Motor neuron (in vitro differentiated cells): ENCODE data around the gene SPTBN2. TPM values are rescaled to one million over a fixed set of nuclear protein-coding genes. Genes with fewer than 3 reads are reported as not detected.

Experiments used
- ATAC-seq, 8 experiments: fragments of 200-7000 bp; cut with Tn5 transposase; replicated peaks in 6 of 8; 2 replicates each; pipeline ENCODE4 v1.8.0; 2021; ENCODE audit warnings: mild to moderate bottlenecking in 8 of 8, moderate library complexity in 8 of 8
- H3K27ac ChIP-seq, 2 donors: fragments of 250-450 bp; sonication (Bioruptor Pico); 2 replicates each; pipeline ENCODE4 v1.9.0; 2021; ENCODE audit warnings: antibody characterized with exemption in 2 of 2, mild to moderate bottlenecking in 2 of 2, moderate library complexity in 1 of 2
- H3K4me1 ChIP-seq, 2 donors: fragments of 250-450 bp; sonication (Bioruptor Pico); replicated peaks in 1 of 2; 2 replicates each; pipeline ENCODE4 v1.6.1; 2021; ENCODE audit warnings: antibody characterized with exemption in 2 of 2, mild to moderate bottlenecking in 2 of 2, moderate library complexity in 1 of 2
- H3K4me3 ChIP-seq, 5 donors: fragments of 250-450 bp; sonication (Bioruptor Pico); 2 replicates each; pipeline ENCODE4 v1.9.0; 2021; ENCODE audit warnings: antibody characterized with exemption in 5 of 5, mild to moderate bottlenecking in 5 of 5, moderate library complexity in 4 of 5
- WGBS, 10 experiments: fragments of 450-650 bp; shearing (Covaris generic); methylation state at CpG; one replicate each; pipeline ENCODE4 v1.0.0; 2022; 5-methylcytosine and 5-hydroxymethylcytosine counted together
- in situ Hi-C, 9 experiments: fragments of 400-800 bp; cut with MboI; loops; one replicate each; pipeline ENCODE4 v1.15.0; 2021; ENCODE audit warnings: low sequenced_read_pairs in 9 of 9, low pct_unique_long_range_greater_than_20kb in 2 of 9; ENCODE audit not compliant: unreplicated experiment in 9 of 9
- total RNA-seq, 8 experiments: library from RNA; unstranded; fragments of 300-600 nt; gene quantifications; 2 replicates each; pipeline versions ENCODE4 v1.2.3 to v1.2.4, GENCODE V29; 2022

The SPTBN2 gene
- total RNA-seq, 8 experiments from 2014 or later, result 2.4 to 99.4 (median 62.6) TPM

- no peak for ATAC-seq
- 60 to 100% (median 75%) methylated on average over 1 to 8 of the region's 15 CpGs; no CpG with 5 or more reads in 5 of the 10 experiments for WGBS, 10 experiments
- in situ Hi-C loops, result loop anchor here in 6 of 9 experiments (5.0 to 25.0 kb wide), 3 partner anchors 139 to 281 kb away; partner anchors contain the start of gene NPAS4 (in 3 of the 6)
Observed at GRCh38 chr11:66693356-66694055, 35.5 kb downstream of the SPTBN2 start.

DNA sequence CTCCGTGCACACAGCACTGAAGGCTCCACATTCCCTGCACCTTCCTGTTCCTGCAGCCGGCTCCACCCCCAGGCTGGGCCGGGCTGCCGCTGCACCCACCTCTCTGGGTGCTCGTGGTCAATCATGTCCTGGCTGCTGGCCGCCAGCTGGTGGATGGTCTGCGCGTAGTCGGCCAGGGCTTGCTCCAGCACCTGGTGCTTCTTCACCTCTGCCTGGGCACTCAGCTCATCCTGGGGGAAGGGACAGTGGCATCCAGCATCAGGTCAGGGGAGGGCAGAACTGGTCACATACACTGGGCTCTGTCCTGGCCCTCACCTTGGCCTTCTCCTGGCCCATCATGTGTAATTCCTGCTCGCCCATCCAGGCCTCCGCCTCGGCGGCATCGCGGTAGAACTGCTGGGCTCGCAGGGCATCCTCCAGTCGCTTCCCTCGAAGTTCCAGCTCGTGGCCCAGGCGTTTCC, 36.1 kb downstream of the SPTBN2 start:
- ATAC-seq, result no peak
- WGBS, 10 experiments, result 50 to 100% (median 91%) methylated on average over 1 to 11 of the region's 20 CpGs; no CpG with 5 or more reads in 4 of the 10 experiments
- H3K27ac ChIP-seq, result no peak overlapping the region
- no peak overlapping the region for H3K4me3 ChIP-seq
- in situ Hi-C loops, result loop anchor here in 6 of 9 experiments (5.0 to 25.0 kb wide), 3 partner anchors 139 to 281 kb away; partner anchors contain the start of gene NPAS4 (in 3 of the 6)
- no peaks in the 10 kb centered on the region for H3K4me1 ChIP-seq

More at GRCh38 chr11:66693356-66694055, 35.5 kb downstream of the SPTBN2 start:
- no peak overlapping the region for H3K27ac ChIP-seq
- H3K4me1 ChIP-seq, result no peaks in the 10 kb centered on the region
- no peak overlapping the region for H3K4me3 ChIP-seq

- Histone ChIP-seq H3K27ac (no peak overlapping the region), H3K4me3 (no peak overlapping the region), H3K4me1 (no peaks in the 10 kb centered on the region)
- ATAC-seq, result no peak
- in situ Hi-C loops, result loop anchor here in 6 of 9 experiments (5.0 to 25.0 kb wide), 3 partner anchors 140 to 280 kb away; partner anchors contain the start of gene NPAS4 (in 3 of the 6)
- WGBS, 10 experiments, result 0 to 100% (median 100%) methylated on average over 1 to 9 of the region's 18 CpGs; no CpG with 5 or more reads in 5 of the 10 experiments
Observed at GRCh38 chr11:66692446-66692845, 36.6 kb downstream of the SPTBN2 start.

DNA sequence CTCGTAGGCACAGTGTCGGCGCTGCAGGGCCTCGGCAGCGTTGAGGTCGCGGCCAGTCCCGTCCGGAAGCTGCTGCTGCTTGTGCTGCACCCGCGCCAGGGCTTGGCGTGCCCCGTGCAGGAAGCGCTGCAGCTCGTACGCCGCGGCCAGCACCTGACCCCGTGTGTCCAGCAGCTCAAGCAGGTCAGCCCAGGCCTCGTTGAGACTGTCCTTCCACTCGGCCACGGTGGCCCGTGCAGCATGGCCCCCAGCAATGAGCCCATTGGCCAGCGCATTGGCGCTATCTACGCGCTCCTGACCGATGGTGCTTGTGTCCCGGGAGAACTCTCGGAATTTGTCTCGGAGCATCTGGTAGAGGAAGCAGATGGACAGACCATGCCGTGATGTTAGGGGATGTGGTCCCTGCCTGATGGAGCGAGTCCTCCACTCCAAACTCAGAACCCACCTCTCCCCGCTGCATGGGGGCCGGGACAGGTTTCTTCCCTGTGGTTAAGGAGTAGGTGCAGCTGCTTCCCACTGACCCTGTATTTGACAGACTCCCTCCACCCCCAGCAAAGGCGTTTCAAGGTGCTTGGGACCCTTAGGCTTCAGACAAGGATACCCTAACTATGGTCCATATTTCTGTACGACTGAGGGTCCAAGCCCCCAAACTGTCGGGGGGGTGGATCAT, 37.6 kb downstream of the SPTBN2 start:
- Histone ChIP-seq H3K27ac (no peak overlapping the region), H3K4me1 (no peaks in the 10 kb centered on the region), H3K4me3 (no peak overlapping the region)
- ATAC-seq, result no peak
- WGBS, 10 experiments, result 60 to 100% (median 93%) methylated on average over 1 to 14 of the region's 38 CpGs; no CpG with 5 or more reads in 3 of the 10 experiments
- in situ Hi-C loops, result loop anchor here in 6 of 9 experiments (5.0 to 25.0 kb wide), 3 partner anchors 141 to 279 kb away; partner anchors contain the start of gene NPAS4 (in 3 of the 6)

GRCh38 chr11:66689661-66690590, 39.1 kb downstream of the SPTBN2 start:
- ATAC-seq, result no peak
- in situ Hi-C loops, result loop anchor here in 6 of 9 experiments (5.0 to 25.0 kb wide), 3 partner anchors 142 to 278 kb away; partner anchors contain the start of gene NPAS4 (in 3 of the 6)
- WGBS, 10 experiments, result 90 to 100% (median 98%) methylated on average over 2 to 14 of the region's 32 CpGs; no CpG with 5 or more reads in 2 of the 10 experiments

DNA sequence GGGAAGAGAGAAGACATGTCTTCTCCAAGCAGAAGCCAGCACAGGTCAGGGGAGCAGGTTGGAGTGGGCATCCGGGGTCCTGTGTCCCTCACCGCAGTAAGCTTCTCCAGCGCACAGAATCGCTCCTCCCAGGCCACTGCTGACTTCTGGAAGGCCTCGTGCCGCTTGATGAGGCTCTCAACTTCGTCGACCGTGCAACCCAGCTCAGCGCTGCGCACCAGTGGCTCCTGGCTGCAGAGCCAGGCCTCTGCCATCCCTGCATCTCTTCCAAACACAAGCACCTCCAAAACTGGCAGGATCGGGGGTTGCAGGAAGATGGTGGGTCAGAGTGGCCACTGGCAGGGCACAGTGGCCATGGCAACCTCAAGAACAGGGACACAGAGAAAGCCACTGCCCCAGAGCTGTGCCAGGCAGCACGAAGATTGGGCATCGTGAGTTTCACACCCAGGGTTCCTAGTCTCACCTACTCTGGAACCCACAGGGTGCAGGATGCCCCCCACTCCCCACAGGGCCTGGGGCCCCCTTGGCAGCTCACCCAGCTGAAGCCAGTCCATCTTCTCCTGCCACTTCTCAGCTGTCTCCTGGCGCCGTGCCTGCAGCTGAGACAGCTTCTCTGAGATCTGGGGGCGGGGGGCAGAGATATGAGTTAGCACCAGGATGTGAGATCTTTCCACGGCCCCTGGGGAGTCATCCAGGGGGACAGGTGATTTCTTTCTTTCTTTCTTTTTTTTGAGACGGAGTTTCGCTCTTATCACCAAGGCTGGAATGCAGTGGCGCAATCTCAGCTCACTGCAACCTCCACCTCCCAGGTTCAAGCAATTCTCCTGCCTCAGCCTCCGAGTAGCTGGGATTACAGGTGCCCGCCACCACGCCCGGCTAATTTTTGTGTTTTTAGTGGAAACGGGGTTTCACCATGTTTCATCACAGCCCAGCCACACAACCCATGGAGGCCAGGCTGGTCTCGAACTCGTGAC, 40.2 kb downstream of the SPTBN2 start:
- Histone ChIP-seq H3K4me1 (no peaks in the 10 kb centered on the region), H3K4me3 (no peak overlapping the region), H3K27ac (no peak overlapping the region)
- ATAC-seq, result no peak
- 67 to 90% (median 81%) methylated on average over 3 to 13 of the region's 28 CpGs; no CpG with 5 or more reads in 5 of the 10 experiments for WGBS, 10 experiments
- in situ Hi-C loops, result loop anchor here in 3 of 9 experiments (25.0 kb wide), 1 partner anchor 277 kb away; the partner anchor contains the start of gene NPAS4 (in 3 of the 3)

More at GRCh38 chr11:66689661-66690590, 39.1 kb downstream of the SPTBN2 start:
- no peaks in the 10 kb centered on the region for H3K4me1 ChIP-seq
- no peak overlapping the region for H3K27ac ChIP-seq
- no peak overlapping the region for H3K4me3 ChIP-seq

DNA sequence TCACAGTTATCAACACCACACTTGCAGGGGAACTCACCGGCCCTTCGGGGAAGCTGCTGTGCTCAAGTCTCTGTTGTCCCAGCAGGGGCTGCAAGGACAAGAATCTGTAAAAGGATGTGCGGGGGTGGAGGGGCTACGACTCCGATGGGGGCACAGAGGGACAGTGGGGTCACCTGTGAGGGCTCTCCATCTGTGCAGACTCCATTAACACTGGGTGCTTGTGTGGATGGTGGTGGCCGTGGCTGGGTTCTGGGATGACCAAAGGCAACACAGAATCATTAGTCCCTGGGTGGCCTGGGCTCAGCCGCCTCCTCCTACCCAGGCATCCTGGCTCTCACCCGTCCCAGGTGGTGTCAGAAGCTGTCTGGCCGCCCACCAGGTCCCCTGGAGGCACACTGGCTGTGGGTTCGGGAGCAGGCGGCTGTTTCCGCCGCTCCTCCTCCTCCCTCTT, 41.2 kb downstream of the SPTBN2 start:
- in situ Hi-C loops, result loop anchor here in 3 of 9 experiments (25.0 kb wide), 1 partner anchor 276 kb away; the partner anchor contains the start of gene NPAS4 (in 3 of the 3)
- Histone ChIP-seq H3K4me3 (no peak overlapping the region), H3K27ac (no peak overlapping the region), H3K4me1 (no peaks in the 10 kb centered on the region)
- 67 to 100% (median 70%) methylated on average over 1 to 4 of the region's 13 CpGs; no CpG with 5 or more reads in 5 of the 10 experiments for WGBS, 10 experiments
- ATAC-seq, result no peak

DNA sequence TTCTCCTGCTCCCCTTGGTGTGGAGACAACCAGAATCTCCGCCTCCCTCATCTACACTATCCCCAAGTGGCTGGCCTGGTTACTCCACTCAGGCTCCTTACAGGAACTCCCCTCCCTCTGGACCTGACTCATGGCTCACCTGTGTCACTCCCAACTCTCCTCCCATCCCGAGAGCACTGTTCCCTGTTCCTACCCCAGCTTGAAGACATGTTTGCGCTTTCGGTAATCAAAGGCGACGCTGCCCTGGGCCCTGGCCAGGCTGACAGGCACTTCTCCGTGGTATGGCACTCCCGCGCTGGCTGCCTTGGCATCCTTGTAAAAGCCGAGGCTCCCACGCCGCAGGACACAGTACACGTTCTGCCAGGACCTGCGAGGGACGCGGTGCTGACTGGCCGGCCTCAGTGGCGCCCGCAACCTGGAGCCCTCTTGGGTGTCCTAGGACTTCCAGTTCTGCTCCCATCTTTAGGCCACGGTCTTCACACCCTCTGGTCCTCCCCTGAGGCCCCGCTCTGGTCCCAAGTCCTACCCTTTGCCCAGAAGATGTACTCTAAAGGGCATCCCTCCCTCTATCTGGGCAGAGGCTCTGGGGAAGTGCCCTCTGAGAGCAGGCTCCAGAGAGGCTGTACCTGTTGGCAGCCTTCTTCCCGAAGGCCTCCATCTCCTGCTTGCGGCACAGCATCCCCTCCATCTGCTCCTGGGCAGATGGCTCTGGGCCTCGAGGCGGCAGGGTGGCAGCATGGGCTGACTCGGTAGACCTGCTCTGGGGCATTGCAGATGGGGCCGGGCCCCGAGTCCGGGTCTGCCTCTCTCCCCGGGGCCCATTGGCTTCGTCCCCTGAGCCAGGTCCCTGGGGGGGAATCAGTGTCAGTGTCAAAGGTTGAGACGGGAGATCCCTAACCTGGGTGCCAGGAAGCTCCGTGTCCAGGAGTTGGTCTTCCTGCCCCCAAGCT, 41.9 kb downstream of the SPTBN2 start:
- 90 to 100% (median 97%) methylated on average over 2 to 10 of the region's 33 CpGs; no CpG with 5 or more reads in 5 of the 10 experiments for WGBS, 10 experiments
- ATAC-seq, result peak in 2 of 8 experiments; percentile 7 to 13

GRCh38 chr11:66686100-66686785, 42.8 kb downstream of the SPTBN2 start:
- in situ Hi-C loops, result loop anchor here in 3 of 9 experiments (25.0 kb wide), 1 partner anchor 274 kb away; the partner anchor contains the start of gene NPAS4 (in 3 of the 3)
- ATAC-seq, result peak in 2 of 8 experiments; percentile 8 to 14

More for the DNA sequence above, 41.9 kb downstream of the SPTBN2 start:
- in situ Hi-C loops, result loop anchor here in 3 of 9 experiments (25.0 kb wide), 1 partner anchor 275 kb away; the partner anchor contains the start of gene NPAS4 (in 3 of the 3)
- H3K27ac ChIP-seq, result no peak overlapping the region
- no peak overlapping the region for H3K4me3 ChIP-seq
- no peaks in the 10 kb centered on the region for H3K4me1 ChIP-seq

More at GRCh38 chr11:66686100-66686785, 42.8 kb downstream of the SPTBN2 start:
- H3K4me1 ChIP-seq, result no peaks in the 10 kb centered on the region
- no peak overlapping the region for H3K27ac ChIP-seq
- 83 to 100% (median 96%) methylated on average over 1 to 12 of the region's 15 CpGs; no CpG with 5 or more reads in 1 of the 10 experiments for WGBS, 10 experiments
- no peak overlapping the region for H3K4me3 ChIP-seq
